GM18508 (cell line): ENCODE data around the gene ARMH4.

Source experiments
- ATAC-seq: cut with Tn5 transposase; IDR thresholded peaks from one replicate; pipeline ENCODE4 v1.9.1; 2021; ENCODE audit warnings: moderate number of reproducible peaks; ENCODE audit not compliant: insufficient read depth, unreplicated experiment

ARMH4 gene

DNA sequence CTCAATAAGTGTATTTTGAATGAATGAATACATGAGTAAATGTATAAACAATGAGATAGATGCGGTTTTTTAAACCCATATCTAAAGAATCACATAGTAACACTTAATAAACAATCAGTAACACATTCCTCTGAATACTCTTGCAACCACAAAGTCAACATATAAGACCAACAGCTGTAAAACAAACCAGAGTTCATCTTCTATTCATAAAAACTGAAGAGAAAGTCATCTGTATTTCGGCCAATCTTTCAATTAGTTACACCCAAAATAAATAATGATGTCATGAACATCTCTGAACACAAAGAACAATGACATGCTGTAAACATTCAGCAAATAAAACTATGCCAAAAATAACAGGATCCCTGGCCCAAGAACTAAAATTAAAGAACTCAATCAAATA is 47.2 kb downstream of the ARMH4 start:
- ATAC-seq: no peak

DNA sequence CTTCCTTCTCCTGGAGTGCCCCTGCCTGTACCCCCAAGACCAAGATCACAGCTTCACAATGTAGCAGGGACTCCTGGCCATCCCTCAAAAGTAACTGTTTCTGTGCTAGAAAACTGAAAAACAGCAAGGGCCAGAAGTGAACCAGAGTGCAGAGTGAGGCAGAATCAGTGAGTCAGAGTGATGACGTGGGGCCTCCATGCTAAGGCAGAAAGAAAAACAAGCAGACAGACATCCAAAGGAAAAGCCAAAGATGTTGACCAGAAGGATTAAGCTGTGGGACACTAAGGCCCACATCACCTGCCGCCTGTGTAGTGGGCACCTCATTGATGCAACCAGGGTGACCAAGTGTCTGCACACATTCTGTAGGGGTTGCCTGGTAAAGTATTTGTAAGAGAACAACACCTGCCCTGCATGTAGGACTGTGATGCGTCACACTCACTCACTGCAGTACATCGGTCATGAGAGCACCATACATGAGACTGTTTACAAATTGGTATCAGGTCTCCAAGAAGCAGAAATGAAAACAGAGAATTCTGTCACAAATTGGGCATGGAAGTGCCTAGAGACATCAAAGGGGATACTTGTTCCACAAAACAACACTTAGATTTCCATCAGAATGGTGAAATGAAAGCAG is 51.2 kb downstream of the ARMH4 start:
- ATAC-seq: no peak

DNA sequence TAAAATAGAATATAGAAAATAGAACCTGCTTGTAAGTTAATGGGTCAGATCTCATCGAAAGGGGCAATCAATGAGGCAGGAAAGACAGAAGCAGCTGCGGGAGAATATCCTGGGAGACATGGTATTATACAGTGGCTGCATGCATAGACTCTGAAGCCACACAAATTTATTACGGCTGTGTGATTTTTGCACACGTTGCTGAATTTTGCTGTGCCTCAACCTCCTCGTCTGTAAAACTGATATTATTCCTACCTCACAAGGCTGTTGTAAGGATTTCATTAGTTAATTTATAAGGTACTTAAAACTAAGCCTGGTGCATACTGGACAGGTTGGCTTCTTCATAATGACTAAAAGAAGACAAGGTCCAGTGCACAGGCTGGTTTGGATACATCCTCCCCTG is 52.3 kb downstream of the ARMH4 start:
- no peak for ATAC-seq

GRCh38 chr14:58098507-58098906 is 53.5 kb downstream of the ARMH4 start:
- no peak for ATAC-seq

DNA sequence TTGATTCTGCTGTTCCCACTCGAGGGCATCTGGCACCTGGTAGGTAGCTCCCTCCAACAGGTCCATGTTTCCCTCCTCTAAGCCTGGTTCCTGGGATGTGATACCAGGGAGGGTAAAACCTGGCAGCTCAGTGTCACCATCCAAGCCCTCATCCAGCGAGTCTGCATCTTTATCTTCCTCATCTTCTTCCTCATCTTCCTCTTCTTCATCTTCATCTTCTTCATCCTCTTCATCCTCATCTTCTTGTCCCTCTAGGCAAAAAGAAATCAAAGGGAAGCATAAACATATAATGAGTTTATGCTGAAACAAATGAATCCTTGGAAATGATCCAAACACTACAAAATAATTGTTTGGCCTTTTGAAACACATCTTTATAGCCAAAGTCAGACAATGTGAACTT is 55.3 kb downstream of the ARMH4 start:
- no peak for ATAC-seq

- no peak for ATAC-seq
Observed at GRCh38 chr14:58091883-58092630, 60.0 kb downstream of the ARMH4 start.

GRCh38 chr14:58089612-58090011 is 62.4 kb downstream of the ARMH4 start:
- ATAC-seq: no peak

GRCh38 chr14:58088961-58089360 is 63.1 kb downstream of the ARMH4 start:
- ATAC-seq: no peak

- ATAC-seq: no peak
Observed at GRCh38 chr14:58085877-58086276, 66.1 kb downstream of the ARMH4 start.

GRCh38 chr14:58082491-58083098 is 69.4 kb downstream of the ARMH4 start:
- no peak for ATAC-seq

- no peak for ATAC-seq
Observed at GRCh38 chr14:58082011-58082410, 70.0 kb downstream of the ARMH4 start.

GRCh38 chr14:58078471-58078870 is 73.5 kb downstream of the ARMH4 start:
- ATAC-seq: no peak

DNA sequence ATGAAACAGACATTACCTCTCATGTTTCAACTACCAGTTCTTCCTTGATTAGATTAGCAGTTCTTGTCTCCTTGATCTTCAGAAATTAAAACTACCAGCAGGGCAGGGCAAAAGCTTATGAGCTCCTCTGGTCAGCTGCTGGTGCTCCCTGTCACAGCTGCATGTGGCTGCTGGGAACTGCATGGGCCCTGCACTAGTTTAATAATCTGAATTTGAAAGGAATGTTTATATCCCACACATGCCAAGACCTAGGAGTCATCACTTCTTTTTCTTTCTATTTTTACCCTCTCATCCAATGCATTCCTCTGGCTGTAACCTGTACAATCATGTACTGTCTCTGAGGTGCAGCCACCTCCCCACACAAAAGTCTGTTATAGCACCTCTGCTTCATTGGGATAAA is 73.9 kb downstream of the ARMH4 start:
- no peak for ATAC-seq

DNA sequence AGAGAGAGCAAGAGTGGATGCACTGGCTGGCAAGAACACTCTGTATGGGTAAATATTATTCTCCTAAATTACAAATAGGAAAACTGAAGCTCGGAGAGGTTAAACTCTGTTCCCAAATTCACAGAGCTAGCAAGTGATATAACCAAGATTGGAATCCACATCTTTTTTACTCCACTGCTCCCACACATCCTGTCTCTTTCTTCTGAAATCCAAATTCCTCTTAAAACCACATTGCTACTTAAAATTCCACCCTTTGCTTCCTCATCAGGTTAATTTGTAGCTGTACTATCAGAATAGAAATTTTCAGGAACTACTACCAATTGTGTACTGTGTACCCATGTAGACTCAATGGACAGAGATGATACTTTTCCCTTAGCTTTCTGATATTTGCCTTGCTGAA is 74.4 kb downstream of the ARMH4 start:
- ATAC-seq: no peak

DNA sequence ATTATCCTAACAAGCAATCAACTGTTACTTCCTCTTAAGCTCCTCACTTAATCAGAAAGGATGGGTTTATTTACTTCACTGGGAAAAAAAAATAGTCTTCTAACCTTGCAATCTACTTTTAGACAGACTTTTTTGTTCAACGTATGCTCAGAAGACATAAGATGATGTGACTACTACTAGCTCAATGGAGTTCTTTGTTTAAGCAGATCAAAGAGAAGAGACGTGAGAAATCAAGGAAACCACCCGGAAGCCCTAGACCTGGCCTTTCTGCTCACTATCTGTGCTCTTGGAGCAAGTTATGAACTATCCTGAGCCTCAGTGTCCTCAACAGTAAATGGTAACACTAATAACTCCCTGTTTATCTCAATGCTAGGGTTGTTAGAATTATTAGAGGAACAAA is 78.5 kb downstream of the ARMH4 start:
- no peak for ATAC-seq

DNA sequence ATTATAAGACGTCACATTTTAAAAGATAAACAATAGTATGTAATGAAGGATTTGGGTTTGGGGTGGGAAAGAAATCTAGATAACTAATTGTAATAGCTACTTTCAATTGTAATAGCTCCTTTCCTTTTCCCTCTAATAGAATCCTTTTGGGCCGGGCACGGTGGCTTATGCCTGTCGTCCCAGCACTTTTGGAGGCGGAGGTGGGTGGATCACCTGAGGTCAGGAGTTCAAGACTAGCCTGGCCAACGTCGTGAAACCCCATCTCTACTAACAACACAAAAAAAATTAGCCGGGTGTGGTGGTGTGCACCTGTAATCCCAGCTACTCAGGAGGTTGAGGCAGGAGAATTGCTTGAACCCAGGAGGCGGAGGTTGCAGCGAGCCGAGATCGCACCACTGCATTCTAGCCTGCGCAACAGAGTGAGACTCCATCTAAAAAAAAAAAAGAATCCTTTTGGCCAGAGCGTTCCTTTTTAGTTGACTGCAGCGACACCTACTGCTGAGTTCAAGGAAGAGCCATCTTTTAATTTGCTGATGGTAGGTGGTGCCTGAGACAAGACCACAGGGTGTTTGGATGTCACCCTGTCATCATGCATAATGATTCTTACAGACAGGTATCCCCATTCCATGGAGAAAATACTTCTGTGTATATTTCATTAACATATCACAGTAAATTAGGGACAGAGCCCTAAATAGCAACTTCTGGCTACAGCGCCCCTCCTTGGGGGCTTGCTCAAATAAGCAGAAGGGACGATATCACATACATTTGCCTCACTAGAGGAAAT is 79.5 kb downstream of the ARMH4 start:
- no peak for ATAC-seq

- no peak for ATAC-seq
Observed at GRCh38 chr14:58071341-58071740, 80.7 kb downstream of the ARMH4 start.

DNA sequence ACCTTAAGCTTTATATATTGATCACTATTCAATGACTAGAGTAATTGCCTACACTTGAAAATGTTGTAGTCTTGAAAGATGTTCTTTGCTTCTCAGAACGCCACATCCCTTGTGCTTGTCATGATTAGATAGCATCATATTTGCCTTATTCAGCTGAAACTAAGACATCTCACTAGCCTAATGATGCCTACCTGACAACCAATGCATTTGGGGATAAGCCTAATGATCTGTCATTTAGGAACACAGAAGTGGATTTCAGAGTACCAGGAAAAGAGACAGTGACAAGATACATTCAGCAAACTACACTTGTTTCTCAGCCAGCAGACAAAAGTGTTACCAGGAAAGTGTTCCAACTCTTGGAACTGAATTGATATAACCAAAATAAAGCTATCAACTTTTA is 83.7 kb downstream of the ARMH4 start:
- ATAC-seq: no peak

DNA sequence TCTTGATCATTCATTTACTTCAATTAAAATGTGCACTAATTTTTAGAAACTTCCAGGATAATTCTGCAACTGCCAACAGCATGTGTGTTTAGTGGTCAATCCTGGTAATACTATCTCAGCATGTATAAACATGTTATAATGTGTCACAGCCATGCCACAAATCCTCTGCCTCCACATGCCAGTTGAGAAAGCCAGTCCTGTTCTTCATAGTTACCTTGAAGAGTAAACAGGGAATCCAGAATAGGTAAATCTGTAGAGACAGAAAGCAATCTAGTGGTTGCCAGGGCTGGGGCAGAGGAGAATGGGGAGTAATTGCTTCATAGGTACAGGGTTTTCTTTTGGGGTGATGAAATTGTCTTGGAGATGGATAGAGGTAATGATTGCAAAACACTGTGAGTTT is 85.9 kb downstream of the ARMH4 start:
- no peak for ATAC-seq

- no peak for ATAC-seq
Observed at GRCh38 chr14:58061581-58061980, 90.4 kb downstream of the ARMH4 start.

- no peak for ATAC-seq
Observed at GRCh38 chr14:58060898-58061297, 91.1 kb downstream of the ARMH4 start.
